Measurements from ENCODE around the gene EIF3I. TPM values are rescaled to one million over a fixed set of nuclear protein-coding genes. Genes with fewer than 3 reads are reported as not detected.

Gene EIF3I
- total and polyA plus RNA-seq, 2 of the 13 experiments (the other 11 are each of a cell fraction or from before 2014, with no cell fraction given), result 210 to 223 TPM

DNA sequence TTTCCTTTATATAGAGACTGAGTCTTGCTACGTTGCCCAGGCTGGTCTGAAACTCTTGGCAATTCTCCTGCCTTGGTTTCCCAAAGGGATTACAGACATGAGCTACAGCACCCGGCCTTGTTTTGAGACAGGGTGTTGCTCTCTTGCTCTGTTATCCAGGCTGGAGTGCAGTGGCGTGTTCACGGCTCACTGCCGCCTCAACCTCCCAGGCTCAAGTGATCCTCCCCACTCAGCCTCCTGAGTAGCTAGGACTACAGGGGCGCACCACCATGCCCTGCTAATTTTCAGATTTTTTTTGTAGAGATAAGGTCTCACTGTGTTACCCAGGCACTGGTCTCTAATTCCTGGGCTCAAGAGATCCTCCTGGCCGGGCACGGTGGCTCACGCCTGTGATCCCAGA is 43.6 kb downstream of the EIF3I start:
- POLR2A ChIA-PET, result interaction anchor here (1.0 to 1.4 kb wide), 3 partner anchors 10 to 26 kb away, joined by 3 to 8 read pairs (median 7); partner anchors contain the start of gene HDAC1
- H3K27me3 ChIP-seq (ENCODE audit: control insufficient read depth in 1 of 2, insufficient read depth in 2 of 2, low read length in 2 of 2), result 0 out of 5 replicates have a peak, but pooled peaks cover 0 to 2% of the 10 kb centered on the region in 2 experiments
- H3K9me3 ChIP-seq (ENCODE audit: low read length), result no peaks in the 10 kb centered on the region
- no peak overlapping the region for H3K27ac ChIP-seq (ENCODE audit: extremely low read length, insufficient read depth, low read length)
- in situ Hi-C loops (cut with HindIII; ENCODE audit: extremely low pct_ligation_motif_present, low pct_unique_long_range_greater_than_20kb) (no loop called here), intact Hi-C loops (cut with micrococcal nuclease; ENCODE audit: unreplicated experiment) (no loop called here)
- no peak overlapping the region for H3K4me3 ChIP-seq (replicated peaks in 1 of 3; ENCODE audit: insufficient read depth in 1 of 3, low read depth in 2 of 3, low read length in 3 of 3)
- H3K4me2 ChIP-seq (ENCODE audit: low read depth, low read length), result peak overlapping the region; percentile 61; the same call in 1 of the 2 replicates
- CTCF ChIA-PET (ENCODE audit: low intra/inter-chr PET ratio, low total read pairs), result no interaction called here
- H3K36me3 ChIP-seq (replicated peaks in 1 of 2; ENCODE audit: control insufficient read depth in 1 of 2, insufficient read depth in 2 of 2, low read length in 2 of 2), result no peaks in the 10 kb centered on the region
- H2AFZ ChIP-seq (ENCODE audit: low read length), result no peak overlapping the region
- ATAC-seq (no peak), DNase-seq (ENCODE audit: low spot score) (no peak), FAIRE-seq (no peak)
- peaks cover 34% of the 10 kb centered on the region for H3K4me1 ChIP-seq (ENCODE audit: insufficient read depth, low read length)
- H3K9ac ChIP-seq (ENCODE audit: insufficient read depth, low read depth, low read length), result no peak overlapping the region
- no peaks in the 10 kb centered on the region for H3K79me2 ChIP-seq (ENCODE audit: insufficient read depth, low read length)
- no TSS peak for BruUV-seq (replicated peaks)
- TF ChIP-seq ZFP36L2 (CRISPR knock-in tag; IDR thresholded peaks at IDR 0.05) (no peak), ZNF766 (CRISPR knock-in tag; IDR thresholded peaks at IDR 0.05; ENCODE audit: borderline replicate concordance) (no peak), ZNF460 (CRISPR knock-in tag; IDR thresholded peaks at IDR 0.05; ENCODE audit: borderline replicate concordance) (peak; percentile 42; the same call in 1 of the 2 replicates), ZNF121 (CRISPR knock-in tag; IDR thresholded peaks at IDR 0.05) (0 out of 2 replicates have a peak, but pooled peaks have one; percentile 26), ZNF598 (CRISPR knock-in tag; IDR thresholded peaks at IDR 0.05; ENCODE audit: borderline replicate concordance) (no peak), JARID2 (CRISPR knock-in tag; IDR thresholded peaks at IDR 0.05; ENCODE audit: insufficient replicate concordance) (no peak)
- TF ChIP-seq, protein P1, sequence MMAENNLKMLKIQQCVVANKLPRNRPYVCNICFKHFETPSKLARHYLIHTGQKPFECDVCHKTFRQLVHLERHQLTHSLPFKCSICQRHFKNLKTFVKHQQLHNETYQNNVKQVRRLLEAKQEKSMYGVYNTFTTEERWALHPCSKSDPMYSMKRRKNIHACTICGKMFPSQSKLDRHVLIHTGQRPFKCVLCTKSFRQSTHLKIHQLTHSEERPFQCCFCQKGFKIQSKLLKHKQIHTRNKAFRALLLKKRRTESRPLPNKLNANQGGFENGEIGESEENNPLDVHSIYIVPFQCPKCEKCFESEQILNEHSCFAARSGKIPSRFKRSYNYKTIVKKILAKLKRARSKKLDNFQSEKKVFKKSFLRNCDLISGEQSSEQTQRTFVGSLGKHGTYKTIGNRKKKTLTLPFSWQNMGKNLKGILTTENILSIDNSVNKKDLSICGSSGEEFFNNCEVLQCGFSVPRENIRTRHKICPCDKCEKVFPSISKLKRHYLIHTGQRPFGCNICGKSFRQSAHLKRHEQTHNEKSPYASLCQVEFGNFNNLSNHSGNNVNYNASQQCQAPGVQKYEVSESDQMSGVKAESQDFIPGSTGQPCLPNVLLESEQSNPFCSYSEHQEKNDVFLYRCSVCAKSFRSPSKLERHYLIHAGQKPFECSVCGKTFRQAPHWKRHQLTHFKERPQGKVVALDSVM (CRISPR knock-in tag; IDR thresholded peaks at IDR 0.05), result peak; percentile 65
- no peaks in the 10 kb centered on the region for H4K20me1 ChIP-seq (ENCODE audit: insufficient read depth, low read length)
- 60% methylated on average over 9 of the region's 9 CpGs for WGBS (ENCODE audit: low lambda C conversion rate)

Measured in HepG2 (cell line).